Kidney (tissue), 14 donors: ENCODE results near the gene CSTB. TPM values are rescaled to one million over a fixed set of nuclear protein-coding genes. Genes with fewer than 3 reads are reported as not detected.
A peak's percentile ranks its signal among the peaks of the same experiment; 100 is the strongest.

Source experiments
- DNase-seq, 5 donors: peaks; one replicate each; pipeline ENCODE4 v3.0.0-alpha.2; 2013 to 2020
- FAIRE-seq: peaks from 2 replicates; lab custom pipeline; 2012; peaks lifted over from hg19 to GRCh38; lab: Jason Lieb, UNC
- H3K27ac ChIP-seq, 2 donors: one replicate each; pipeline ENCODE4 v1.7.0; 2013; ENCODE audit warnings: low read depth in 2 of 2, low read length in 2 of 2, inconsistent platforms in 1 of 2
- H3K27me3 ChIP-seq: one replicate; pipeline ENCODE4 v1.7.1; 2013; ENCODE audit warnings: low read length, inconsistent platforms; ENCODE audit not compliant: control insufficient read depth, insufficient read depth
- H3K36me3 ChIP-seq, 3 donors: one replicate each; pipeline versions ENCODE4 v1.7.0 to v1.7.1; 2013; ENCODE audit warnings: low read length in 3 of 3, control low read depth in 1 of 3, inconsistent platforms in 1 of 3; ENCODE audit not compliant: insufficient read depth in 3 of 3, control insufficient read depth in 2 of 3
- H3K4me1 ChIP-seq, 3 donors: one replicate each; pipeline versions ENCODE4 v1.7.0 to v1.7.1; 2013; ENCODE audit warnings: low read length in 3 of 3, inconsistent platforms in 1 of 3, low read depth in 1 of 3; ENCODE audit not compliant: control insufficient read depth in 2 of 3, insufficient read depth in 2 of 3
- H3K4me3 ChIP-seq, 3 donors: one replicate each; pipeline versions ENCODE4 v1.7.0 to v1.8.1; 2013; ENCODE audit warnings: low read length in 3 of 3, control low read depth in 1 of 3, inconsistent platforms in 1 of 3
- H3K9ac ChIP-seq, 3 donors: one replicate each; pipeline versions ENCODE4 v1.7.0 to v1.7.1; 2013; ENCODE audit warnings: low read length in 3 of 3, control low read depth in 1 of 3, inconsistent platforms in 1 of 3
- H3K9me3 ChIP-seq, 3 donors: one replicate each; pipeline versions ENCODE4 v1.7.0 to v1.7.1; 2013; ENCODE audit warnings: low read length in 3 of 3, control low read depth in 1 of 3, inconsistent platforms in 1 of 3; ENCODE audit not compliant: control insufficient read depth in 2 of 3, insufficient read depth in 1 of 3
- CTCF ChIP-seq: IDR thresholded peaks from 3 replicates; pipeline ENCODE4 v1.5.1; 2012; ENCODE audit warnings: mild to moderate bottlenecking, moderate library complexity, borderline replicate concordance; ENCODE audit not compliant: insufficient read depth; ENCODE audit errors: extremely low read depth
- intact Hi-C: fragments of 100-400 bp; cut with DNase I; formaldehyde crosslinking; loops from one replicate; pipeline ENCODE4 v1.11.1; 2022
- polyA plus RNA-seq: library from polyadenylated mRNA; stranded (reverse); fragments of 350-450 nt; fragmentation: Illumina TruSeq; extraction: RNeasy Lipid Tissue Mini Kit (QIAGEN cat#74804); gene quantifications from one replicate; pipeline ENCODE4 v1.2.3, GENCODE V29; 2014; ENCODE audit warnings: low read depth, low replicate concordance; ENCODE audit not compliant: insufficient read depth
- total RNA-seq: library from RNA; stranded (reverse); fragmentation: NEBNext Ultra II Directional; extraction: Animal tissue kit (Norgen Biotek cat#: 25700); gene quantifications from one replicate; pipeline ENCODE4 v1.2.1, GENCODE V29; 2021
- donor health status: control.
- donor health status: control.
- donor health status: control.
- donor health status: control.
- donor health status: control.
- donor health status: DM: yes; HTN: yes; CAD: no.
- donor health status: Normal renal cell carcinoma (clear cell type).

Gene CSTB
- total and polyA plus RNA-seq, 2 donors from 2014 or later: 74.5 to 97.8 TPM

- H3K9me3 ChIP-seq: no peaks in the 10 kb centered on the region
- TF ChIP-seq CTCF: no peak
- intact Hi-C loops: no loop called here
- FAIRE-seq (no peak), DNase-seq (peak in 4 of 5 donors; percentile 87 to 95 (median 90))
- H3K27ac ChIP-seq: peak overlapping the region; percentile 43 to 59
- H3K4me3 ChIP-seq: no peak overlapping the region
- no peaks in the 10 kb centered on the region for H3K27me3 ChIP-seq
- peaks cover 5 to 17% (median 7%) of the 10 kb centered on the region in 3 donors for H3K36me3 ChIP-seq
- H3K9ac ChIP-seq: no peak overlapping the region
- H3K4me1 ChIP-seq: peaks cover 2 to 20% (median 12%) of the 10 kb centered on the region in 3 donors
Measured at GRCh38 chr21:43740497-43741156, 35.5 kb downstream of the CSTB start.

- Histone ChIP-seq H3K9me3 (no peaks in the 10 kb centered on the region), H3K36me3 (peaks cover 5 to 14% (median 6%) of the 10 kb centered on the region in 3 donors), H3K4me3 (no peak overlapping the region), H3K4me1 (peaks cover 2 to 21% (median 12%) of the 10 kb centered on the region in 3 donors), H3K27ac (peak overlapping the region; percentile 43 to 59), H3K27me3 (no peaks in the 10 kb centered on the region), H3K9ac (no peak overlapping the region)
- intact Hi-C loops: no loop called here
- TF ChIP-seq CTCF: no peak
- no peak for FAIRE-seq
- no peak for DNase-seq
Measured at GRCh38 chr21:43739621-43740435, 36.3 kb downstream of the CSTB start.

- Histone ChIP-seq H3K9me3 (no peaks in the 10 kb centered on the region), H3K27me3 (no peaks in the 10 kb centered on the region), H3K27ac (peak overlapping the region; percentile 45 to 65), H3K4me3 (no peak overlapping the region), H3K9ac (no peak overlapping the region), H3K36me3 (peaks cover 0 to 3% (median 0%) of the 10 kb centered on the region in 3 donors), H3K4me1 (peaks cover 2 to 37% (median 17%) of the 10 kb centered on the region in 3 donors)
- DNase-seq (no peak), FAIRE-seq (no peak)
- intact Hi-C loops: no loop called here
- TF ChIP-seq CTCF: no peak
Measured at GRCh38 chr21:43737158-43737950, 38.8 kb downstream of the CSTB start.
